NB4 (cell line): ENCODE data around the gene ZACN.

Experiments used
- MYC ChIP-seq: IDR thresholded peaks from 2 replicates; pipeline ENCODE4 v1.6.1; 2011; ENCODE audit warnings: low read depth, low read length
- POLR2A ChIP-seq: IDR thresholded peaks from 2 replicates; pipeline ENCODE4 v1.6.1; 2011; ENCODE audit warnings: mild to moderate bottlenecking; ENCODE audit not compliant: insufficient read length; ENCODE audit errors: extremely low read depth
- TF ChIP-seq, protein P1 (sequence below): IDR thresholded peaks from one replicate; pipeline ENCODE4 v1.5.1; 2012; ENCODE audit warnings: low read depth, low read length
- TF ChIP-seq, protein P2 (sequence below): IDR thresholded peaks from 2 replicates; pipeline ENCODE4 v1.6.1; 2011; ENCODE audit warnings: low read depth, low read length

DNA sequence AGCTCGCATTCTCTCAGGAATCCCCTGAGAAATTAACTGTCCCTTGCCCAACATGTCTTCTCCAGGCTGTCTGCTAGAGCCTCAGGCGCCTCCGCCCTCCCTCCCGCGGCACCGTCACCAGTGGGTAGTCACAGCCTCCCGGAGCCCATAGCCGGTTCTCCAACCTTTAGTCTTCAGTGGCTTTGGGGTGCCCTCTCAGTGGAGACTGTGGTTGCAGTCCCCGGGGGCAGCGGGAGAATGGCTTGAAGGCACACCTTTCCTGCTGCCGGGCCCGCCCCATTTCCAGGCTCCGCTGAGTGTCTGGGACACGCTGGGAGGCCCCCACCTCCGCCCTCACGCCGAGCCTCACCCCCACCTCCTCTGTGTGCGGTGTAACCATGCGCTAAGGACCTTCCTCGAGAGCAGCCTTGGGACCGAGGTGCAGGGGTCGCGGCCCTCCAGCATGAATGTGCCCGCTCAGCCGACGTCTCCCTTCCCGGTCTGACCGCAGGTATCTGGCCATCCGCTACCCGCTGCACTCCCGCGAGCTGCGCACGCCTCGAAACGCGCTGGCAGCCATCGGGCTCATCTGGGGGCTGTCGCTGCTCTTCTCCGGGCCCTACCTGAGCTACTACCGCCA lies 2.7 kb upstream of the ZACN start:
- TF ChIP-seq POLR2A (no peak), MYC (no peak)
- TF ChIP-seq, protein P1, sequence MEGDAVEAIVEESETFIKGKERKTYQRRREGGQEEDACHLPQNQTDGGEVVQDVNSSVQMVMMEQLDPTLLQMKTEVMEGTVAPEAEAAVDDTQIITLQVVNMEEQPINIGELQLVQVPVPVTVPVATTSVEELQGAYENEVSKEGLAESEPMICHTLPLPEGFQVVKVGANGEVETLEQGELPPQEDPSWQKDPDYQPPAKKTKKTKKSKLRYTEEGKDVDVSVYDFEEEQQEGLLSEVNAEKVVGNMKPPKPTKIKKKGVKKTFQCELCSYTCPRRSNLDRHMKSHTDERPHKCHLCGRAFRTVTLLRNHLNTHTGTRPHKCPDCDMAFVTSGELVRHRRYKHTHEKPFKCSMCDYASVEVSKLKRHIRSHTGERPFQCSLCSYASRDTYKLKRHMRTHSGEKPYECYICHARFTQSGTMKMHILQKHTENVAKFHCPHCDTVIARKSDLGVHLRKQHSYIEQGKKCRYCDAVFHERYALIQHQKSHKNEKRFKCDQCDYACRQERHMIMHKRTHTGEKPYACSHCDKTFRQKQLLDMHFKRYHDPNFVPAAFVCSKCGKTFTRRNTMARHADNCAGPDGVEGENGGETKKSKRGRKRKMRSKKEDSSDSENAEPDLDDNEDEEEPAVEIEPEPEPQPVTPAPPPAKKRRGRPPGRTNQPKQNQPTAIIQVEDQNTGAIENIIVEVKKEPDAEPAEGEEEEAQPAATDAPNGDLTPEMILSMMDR, result no peak
- TF ChIP-seq, protein P2, sequence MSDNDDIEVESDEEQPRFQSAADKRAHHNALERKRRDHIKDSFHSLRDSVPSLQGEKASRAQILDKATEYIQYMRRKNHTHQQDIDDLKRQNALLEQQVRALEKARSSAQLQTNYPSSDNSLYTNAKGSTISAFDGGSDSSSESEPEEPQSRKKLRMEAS, result no peak
